NT2/D1 (cell line): Measurements from ENCODE around the gene DNAJB1.

Experiments used
- SUZ12 ChIP-seq: IDR thresholded peaks from 2 replicates; pipeline ENCODE4 v1.6.1; 2011; ENCODE audit not compliant: insufficient read length, insufficient read depth; ENCODE audit errors: extremely low read depth
- YY1 ChIP-seq: IDR thresholded peaks from 2 replicates; pipeline ENCODE4 v1.6.1; 2011; ENCODE audit not compliant: insufficient read length, insufficient read depth

DNA sequence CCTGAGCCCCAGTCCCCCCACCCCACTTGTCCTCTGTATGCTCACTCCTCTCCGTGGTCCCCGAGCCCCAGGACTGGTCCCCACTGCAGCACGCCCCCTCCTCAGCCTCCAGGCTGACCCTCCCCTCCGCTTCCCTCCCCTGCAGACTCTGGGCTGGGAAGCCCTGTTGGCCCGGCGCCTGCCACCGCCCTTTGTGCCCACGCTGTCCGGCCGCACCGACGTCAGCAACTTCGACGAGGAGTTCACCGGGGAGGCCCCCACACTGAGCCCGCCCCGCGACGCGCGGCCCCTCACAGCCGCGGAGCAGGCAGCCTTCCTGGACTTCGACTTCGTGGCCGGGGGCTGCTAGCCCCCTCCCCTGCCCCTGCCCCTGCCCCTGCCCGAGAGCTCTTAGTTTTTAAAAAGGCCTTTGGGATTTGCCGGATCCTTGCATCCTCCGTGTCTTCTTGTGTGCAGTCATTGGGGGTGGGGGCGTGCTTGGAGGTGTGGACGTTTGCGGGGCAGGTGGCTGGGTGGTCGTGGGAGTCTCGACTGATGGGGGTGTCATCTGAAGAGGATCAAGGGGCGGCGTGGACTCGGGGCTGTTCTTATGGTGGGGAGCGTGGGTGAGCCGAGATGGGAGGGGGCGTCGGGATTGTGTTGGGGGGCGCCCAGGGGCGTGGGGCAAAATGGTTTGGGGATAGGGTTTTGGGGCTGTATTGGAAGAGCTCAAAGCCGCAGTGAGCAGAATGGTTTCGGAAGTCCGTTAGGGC lies 46.6 kb downstream of the DNAJB1 start:
- TF ChIP-seq YY1 = no peak
- no peak for TF ChIP-seq SUZ12
